SIG-M5 treated with dmso at 0.1 percent for 504 hours (cell line): ENCODE measurements around the gene ATG4B.
"Not testable (repeated sequence)": the region's sequence is repeated elsewhere in the genome, so short reads cannot be mapped to it uniquely, and the experiment has no call there.

Experiments used
- DNase-seq: peaks from one replicate; lab custom pipeline; 2025; ENCODE audit not compliant: unreplicated experiment; lab: John Stamatoyannopoulos, UW

The ATG4B gene

GRCh38 chr2:241660593-241661213 is 23.2 kb downstream of the ATG4B start:
- no peak for DNase-seq

DNA sequence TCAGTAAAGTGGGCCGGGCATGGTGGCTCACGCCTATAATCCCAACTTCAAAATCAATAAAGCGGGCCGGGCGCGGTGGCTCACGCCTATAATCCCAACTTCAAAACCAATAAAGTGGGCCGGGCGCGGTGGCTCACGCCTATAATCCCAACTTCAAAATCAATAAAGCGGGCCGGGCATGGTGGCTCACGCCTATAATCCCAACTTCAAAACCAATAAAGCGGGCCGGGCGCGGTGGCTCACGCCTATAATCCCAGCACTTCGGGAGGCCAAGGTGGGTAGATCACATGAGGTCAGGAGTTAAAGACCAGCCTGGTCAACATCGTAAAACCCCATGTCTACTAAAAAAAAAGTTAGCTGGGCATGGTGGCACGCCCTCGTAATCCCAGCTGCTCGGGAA is 25.2 kb downstream of the ATG4B start:
- not testable (repeated sequence) for DNase-seq

- no peak for DNase-seq
Observed at GRCh38 chr2:241665731-241666440, 28.4 kb downstream of the ATG4B start.

GRCh38 chr2:241666627-241667400 is 29.3 kb downstream of the ATG4B start:
- DNase-seq = no peak

GRCh38 chr2:241668354-241668753 is 30.9 kb downstream of the ATG4B start:
- no peak for DNase-seq

DNA sequence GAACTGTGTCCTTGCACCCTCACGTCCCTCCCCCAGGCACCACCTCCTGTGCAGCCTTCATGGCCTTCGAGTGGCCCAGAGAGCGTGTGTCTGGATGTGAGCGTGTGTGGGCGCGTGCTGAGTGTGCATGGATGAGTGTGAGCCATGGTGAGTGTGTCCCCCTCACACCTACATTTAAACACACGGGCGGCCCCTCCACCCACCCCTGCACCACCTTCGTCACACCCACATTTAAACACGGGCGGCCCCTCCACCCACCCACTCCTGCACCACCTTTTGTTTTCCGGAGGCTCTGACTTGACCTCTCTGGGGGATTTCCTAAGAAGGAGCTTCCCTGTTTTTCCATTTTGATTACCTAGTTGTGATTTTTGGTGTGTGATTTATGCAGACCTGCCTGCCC is 31.3 kb downstream of the ATG4B start:
- no peak for DNase-seq

GRCh38 chr2:241670333-241671110 is 33.0 kb downstream of the ATG4B start:
- DNase-seq = no peak

DNA sequence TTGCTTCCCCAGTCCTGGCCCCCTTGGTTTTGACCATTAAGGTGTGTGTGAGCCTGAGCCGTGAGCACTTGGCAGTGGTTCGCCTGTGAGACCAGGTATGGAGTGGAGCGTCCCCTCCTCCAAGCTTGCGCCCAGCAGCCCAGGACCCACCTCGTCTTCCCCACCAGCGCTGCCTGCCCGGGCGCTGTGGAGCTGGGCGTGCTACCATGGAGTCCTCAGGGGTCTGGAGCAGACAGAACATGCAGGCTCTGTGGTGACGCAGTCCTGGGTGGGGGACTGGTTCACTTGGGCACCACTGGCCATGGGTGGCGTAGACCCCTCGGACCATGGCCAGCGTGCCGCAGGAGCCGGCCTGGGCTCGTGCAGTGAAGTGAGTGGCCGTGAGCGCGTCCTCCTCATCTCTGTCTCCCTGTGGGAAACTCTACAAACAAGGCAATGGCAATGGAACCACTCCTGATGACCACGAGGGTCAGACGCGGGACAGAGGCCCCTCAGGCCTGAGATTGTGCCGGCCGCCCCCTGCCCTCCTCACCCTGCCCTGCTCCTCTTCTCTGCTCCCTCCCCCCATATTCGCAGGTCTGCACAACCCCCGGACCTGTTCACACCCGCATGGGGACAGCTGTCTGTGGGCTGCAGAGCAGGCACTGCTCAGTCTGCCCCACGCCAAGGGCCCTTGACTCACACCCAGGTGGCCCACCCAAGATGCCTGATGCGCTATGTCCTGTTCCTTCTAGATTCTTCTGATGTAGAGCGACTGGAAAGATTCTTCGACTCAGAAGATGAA is 34.2 kb downstream of the ATG4B start:
- no peak for DNase-seq

DNA sequence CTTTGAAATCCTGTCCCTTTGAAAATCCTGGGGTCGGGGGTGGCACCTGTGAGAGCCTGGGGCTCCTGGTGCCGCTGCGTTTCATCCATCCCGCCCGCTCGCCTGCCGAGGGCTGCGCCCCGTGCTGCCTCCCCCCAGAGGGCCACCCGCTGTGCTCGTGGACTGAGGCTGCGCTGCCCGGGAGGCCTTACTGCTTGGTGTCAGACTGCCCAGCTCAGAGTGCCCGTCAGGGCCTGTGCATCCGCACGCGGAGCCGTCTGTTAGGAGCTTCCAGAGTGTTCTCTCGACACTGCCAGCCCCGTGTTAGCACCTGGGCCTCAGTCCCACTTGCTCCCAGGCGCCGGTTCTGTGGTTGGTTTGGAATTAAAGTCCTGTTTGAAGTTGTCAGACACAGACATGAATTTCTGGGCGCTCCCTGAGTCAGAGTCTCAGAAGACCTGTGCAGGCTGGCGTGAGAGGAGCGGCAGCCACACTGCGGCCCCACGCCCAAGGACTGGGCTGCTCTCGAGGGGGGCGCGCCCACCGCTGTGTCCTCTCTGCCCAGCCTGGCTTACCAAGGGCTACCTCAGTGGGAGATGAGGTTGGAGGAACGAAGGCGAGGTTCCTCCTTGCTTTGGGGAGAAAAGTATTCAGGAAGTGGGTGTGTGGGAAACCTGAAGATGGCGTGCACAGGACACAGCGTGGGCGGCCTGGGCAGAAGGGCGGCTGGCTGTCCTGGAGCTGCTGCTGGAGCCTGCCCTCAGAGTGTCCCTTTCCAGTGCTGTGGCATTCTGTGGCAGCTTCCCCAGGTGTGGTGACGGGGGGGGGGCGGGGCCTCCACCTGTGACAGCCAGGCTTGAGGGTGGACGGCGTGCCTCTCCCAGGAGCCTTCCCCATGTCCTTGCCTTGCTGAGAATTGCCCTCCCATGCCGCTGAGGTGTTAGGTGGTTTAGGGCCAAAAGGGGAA is 35.0 kb downstream of the ATG4B start:
- no peak for DNase-seq

DNA sequence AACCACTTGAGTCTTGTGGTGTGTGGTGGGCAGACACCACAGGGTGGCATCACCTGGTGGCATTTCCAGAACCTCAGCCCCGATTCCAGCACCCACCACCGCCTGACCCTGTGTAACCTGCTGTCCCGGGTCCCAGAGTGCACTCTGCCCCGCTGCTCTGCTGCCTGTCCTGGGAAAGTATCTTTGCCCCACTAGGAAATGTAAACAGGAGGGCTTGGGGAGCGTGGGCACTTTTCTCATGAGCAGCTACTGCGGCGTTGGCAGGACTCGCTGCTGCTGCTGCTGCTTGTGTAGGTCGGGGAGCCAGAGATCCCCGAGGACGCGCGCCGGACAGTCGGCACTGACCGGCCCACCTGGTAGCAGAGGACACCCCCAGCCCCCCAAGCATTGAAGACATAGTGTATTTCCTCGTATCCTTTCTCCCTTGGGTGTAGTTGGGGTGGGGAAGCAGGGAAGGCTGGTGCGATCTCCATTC is 35.7 kb downstream of the ATG4B start:
- no peak for DNase-seq

GRCh38 chr2:241673797-241674725 is 36.6 kb downstream of the ATG4B start:
- no peak for DNase-seq

DNA sequence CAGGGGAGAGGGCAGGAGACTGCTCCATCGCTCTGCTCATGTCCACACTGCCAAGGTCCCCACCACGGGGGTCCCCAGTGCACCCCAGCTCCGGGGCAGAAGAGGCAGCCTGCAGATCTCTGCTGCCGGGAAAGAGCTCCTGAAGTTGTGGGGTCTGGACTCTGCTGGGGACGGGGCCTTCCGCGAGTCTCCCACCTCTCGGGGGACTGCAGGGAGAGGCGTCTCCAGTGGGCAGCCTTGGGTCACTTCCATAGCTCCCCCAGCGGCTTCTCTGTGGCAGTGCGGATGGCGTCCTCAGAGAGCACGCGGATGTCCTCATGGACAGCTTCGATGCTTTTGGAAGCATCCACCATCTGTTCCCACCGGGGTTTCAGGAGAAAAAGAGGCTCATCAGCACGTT is 38.4 kb downstream of the ATG4B start:
- no peak for DNase-seq

DNA sequence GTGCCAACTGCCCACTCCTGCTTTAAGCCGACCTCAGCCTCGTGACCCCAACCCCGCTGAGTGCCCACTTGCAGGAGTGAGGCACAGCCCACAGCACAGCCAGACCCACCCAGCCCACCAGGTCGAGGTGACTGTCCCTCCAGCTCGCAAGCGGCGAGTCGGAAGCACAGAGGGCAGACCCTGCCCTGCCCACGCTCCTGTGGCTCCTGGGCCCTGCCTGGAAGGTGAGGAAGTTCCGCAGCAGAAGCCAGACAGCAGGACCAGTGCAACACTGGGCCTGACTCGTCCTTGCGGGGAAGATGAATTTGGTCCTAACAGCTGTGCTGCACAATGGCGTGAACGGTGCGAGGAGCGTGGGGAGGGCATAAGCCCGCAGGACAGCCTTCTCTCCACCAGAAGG is 39.2 kb downstream of the ATG4B start:
- no peak for DNase-seq

DNA sequence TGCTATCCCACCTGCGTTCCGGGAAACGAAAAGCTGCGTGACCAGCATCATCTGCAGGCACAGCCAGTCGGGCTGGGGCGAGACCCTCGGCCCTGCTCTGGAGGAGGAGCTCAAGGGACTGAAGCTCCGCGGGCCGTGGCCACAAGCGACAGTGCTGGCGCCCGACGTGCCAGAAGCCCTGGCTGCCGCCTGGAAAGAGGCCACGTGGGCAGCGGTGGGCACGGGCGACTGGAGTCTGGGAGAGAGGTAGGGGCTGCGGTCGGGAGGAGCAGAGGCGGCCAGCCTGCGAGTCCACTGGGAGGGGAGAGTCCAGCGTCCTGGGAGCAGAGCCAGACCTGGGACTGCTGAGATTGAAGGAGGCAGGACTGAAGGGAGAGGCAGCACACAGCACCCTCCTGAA is 39.9 kb downstream of the ATG4B start:
- no peak for DNase-seq

- no peak for DNase-seq
Observed at GRCh38 chr2:241678307-241678706, 40.8 kb downstream of the ATG4B start.

- no peak for DNase-seq
Observed at GRCh38 chr2:241678784-241679540, 41.5 kb downstream of the ATG4B start.

DNA sequence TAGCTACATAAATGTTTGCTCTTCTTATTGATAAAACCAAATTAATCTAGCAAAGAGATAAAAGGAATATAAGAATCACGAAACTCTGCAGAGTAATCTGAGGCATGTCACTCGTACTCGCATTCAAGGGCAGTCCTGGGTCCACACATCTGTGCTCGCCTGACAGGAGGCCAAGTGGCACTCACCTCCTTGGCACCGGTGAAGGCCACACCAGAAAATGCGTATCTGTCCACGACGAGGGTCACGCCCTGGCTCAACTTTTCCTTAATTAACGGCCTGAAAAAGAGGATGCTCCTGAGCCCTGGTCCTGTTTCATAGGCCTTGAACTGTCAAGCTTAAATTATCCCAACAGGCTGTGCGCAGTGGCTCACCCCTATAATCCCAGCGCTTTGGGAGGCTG is 42.6 kb downstream of the ATG4B start:
- no peak for DNase-seq
